Ishikawa (cell line): ENCODE results near the gene AGAP1.

Experiments used
- CEBPB ChIP-seq: IDR thresholded peaks from 2 replicates; pipeline ENCODE4 v1.6.1; 2012
- CREB1 ChIP-seq: IDR thresholded peaks from 2 replicates; pipeline ENCODE4 v1.6.1; 2012; ENCODE audit warnings: low read depth
- EGR1 ChIP-seq: IDR thresholded peaks from 2 replicates; pipeline ENCODE4 v1.6.1; 2012
- EP300 ChIP-seq: IDR thresholded peaks from 2 replicates; pipeline ENCODE4 v1.6.1; 2012; ENCODE audit warnings: borderline replicate concordance
- FOXM1 ChIP-seq: IDR thresholded peaks from 2 replicates; pipeline ENCODE4 v1.6.1; 2012; ENCODE audit warnings: low read depth, borderline replicate concordance
- MAX ChIP-seq: IDR thresholded peaks from 2 replicates; pipeline ENCODE4 v1.6.1; 2012
- NFIC ChIP-seq: IDR thresholded peaks from 2 replicates; pipeline ENCODE4 v1.6.1; 2012
- REST ChIP-seq: IDR thresholded peaks from 2 replicates; pipeline ENCODE4 v1.6.1; 2012; ENCODE audit warnings: low read depth, mild to moderate bottlenecking
- TAF1 ChIP-seq: IDR thresholded peaks from 2 replicates; pipeline ENCODE4 v1.6.1; 2012; ENCODE audit warnings: low read depth, mild to moderate bottlenecking
- USF1 ChIP-seq: IDR thresholded peaks from 2 replicates; pipeline ENCODE4 v1.6.1; 2012
- YY1 ChIP-seq: IDR thresholded peaks from 2 replicates; pipeline ENCODE4 v1.6.1; 2012; ENCODE audit warnings: low read depth
- ZBTB7A ChIP-seq: IDR thresholded peaks from 2 replicates; pipeline ENCODE4 v1.6.1; 2012; ENCODE audit warnings: low read depth

- TF ChIP-seq MAX: no peak
- TF ChIP-seq EGR1: no peak
- no peak for TF ChIP-seq USF1
- no peak for TF ChIP-seq CEBPB
- TF ChIP-seq REST: no peak
- no peak for TF ChIP-seq EP300
- TF ChIP-seq TAF1: no peak
- no peak for TF ChIP-seq CREB1
- no peak for TF ChIP-seq FOXM1
- no peak for TF ChIP-seq NFIC
- no peak for TF ChIP-seq ZBTB7A
- no peak for TF ChIP-seq YY1
Observed at GRCh38 chr2:235860871-235861270, 367.0 kb downstream of the AGAP1 start.
